22Rv1 (cell line): Measurements from ENCODE around the gene STON2.

Source experiments
- ZFX ChIP-seq: fragments of 450-650 bp; IDR thresholded peaks from 2 replicates; pipeline ENCODE4 v1.6.1; 2017; ENCODE audit warnings: antibody characterized with exemption, borderline replicate concordance
- TF ChIP-seq, protein P1 (sequence below): fragments of 450-650 bp; IDR thresholded peaks from 2 replicates; pipeline ENCODE4 v1.5.1; 2017; ENCODE audit warnings: mild to moderate bottlenecking

DNA sequence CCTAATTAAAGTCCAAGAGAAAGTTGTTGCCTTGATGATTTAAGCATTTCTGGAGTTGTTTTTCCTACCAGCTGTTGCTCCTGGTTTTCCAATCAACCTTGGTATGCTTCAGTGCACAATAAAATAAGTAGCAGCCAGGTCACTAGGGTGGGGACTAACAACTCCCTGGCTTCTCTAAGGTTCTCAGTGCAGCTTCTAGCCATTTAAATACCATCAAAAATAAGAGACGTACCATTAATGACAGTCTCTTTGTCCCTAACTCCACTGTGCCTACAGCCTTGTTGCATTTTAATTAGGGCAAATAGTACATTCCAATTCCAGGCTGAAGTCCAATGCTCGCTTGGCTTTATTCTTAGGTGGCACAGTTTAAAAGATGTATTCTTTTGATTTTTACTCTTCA, 11.8 kb downstream of the STON2 start:
- TF ChIP-seq, protein P1, sequence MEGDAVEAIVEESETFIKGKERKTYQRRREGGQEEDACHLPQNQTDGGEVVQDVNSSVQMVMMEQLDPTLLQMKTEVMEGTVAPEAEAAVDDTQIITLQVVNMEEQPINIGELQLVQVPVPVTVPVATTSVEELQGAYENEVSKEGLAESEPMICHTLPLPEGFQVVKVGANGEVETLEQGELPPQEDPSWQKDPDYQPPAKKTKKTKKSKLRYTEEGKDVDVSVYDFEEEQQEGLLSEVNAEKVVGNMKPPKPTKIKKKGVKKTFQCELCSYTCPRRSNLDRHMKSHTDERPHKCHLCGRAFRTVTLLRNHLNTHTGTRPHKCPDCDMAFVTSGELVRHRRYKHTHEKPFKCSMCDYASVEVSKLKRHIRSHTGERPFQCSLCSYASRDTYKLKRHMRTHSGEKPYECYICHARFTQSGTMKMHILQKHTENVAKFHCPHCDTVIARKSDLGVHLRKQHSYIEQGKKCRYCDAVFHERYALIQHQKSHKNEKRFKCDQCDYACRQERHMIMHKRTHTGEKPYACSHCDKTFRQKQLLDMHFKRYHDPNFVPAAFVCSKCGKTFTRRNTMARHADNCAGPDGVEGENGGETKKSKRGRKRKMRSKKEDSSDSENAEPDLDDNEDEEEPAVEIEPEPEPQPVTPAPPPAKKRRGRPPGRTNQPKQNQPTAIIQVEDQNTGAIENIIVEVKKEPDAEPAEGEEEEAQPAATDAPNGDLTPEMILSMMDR = no peak
- no peak for TF ChIP-seq ZFX
